Stimulated activated CD4-positive, alpha-beta T cell treated with anti-CD3 and anti-CD28 coated beads, Interleukin-12 subunit alpha, Interleukin-12 subunit beta, amount 100 ng/mL, for 48 hours (primary cell): Measurements from ENCODE around the gene CDK19.
A peak's percentile ranks its signal among the peaks of the same experiment; 100 is the strongest.

Experiments
- DNase-seq, 3 donors: peaks; one replicate each; pipeline ENCODE4 v3.0.0-alpha.2; 2020; ENCODE audit warnings: low read depth in 2 of 3, low spot score in 1 of 3

CDK19 gene

GRCh38 chr6:110705543-110705942 lies 109.7 kb downstream of the CDK19 start:
- DNase-seq = no peak

GRCh38 chr6:110703906-110704594 lies 111.2 kb downstream of the CDK19 start:
- DNase-seq = no peak

- DNase-seq = no peak
Observed at GRCh38 chr6:110703010-110703905, 112.0 kb downstream of the CDK19 start.

GRCh38 chr6:110699780-110700179 lies 115.5 kb downstream of the CDK19 start:
- DNase-seq = no peak

DNA sequence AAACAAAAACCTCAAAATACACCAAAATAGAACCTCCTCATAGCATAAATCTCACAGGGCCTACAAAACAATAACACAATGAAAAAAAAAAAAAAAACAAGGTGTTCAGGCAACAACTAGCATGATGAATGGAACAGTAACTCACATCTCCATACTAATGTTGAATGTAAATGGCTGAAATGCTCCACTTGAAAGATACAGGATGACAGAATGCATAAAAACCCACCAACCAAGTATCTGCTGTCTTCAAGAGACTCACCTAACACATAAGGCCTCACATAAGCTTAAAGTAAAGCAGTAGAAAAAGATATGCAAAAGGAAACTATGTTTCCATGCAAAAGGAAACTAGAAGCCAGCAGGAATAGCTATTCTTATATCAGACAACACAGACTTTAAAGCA lies 121.3 kb downstream of the CDK19 start:
- no peak for DNase-seq

DNA sequence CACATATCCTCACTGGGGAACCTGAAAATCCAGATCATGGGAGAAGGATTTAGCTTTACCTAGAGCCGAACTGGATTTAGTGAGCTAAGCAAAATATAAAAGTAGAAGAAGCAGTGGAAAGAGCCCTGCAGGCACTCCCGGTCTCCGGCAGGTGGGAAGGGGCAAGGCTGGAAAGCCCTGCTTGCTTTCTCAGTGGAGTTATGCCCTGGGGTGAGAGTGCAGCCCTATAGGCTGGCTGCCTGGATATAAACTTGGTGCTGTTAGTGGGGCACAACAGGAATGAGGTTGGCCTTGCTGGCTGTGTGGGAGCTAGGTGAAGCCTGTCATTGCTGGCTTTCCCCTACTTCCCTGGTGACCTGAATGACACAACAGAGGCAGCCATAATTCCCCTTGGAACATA lies 122.0 kb downstream of the CDK19 start:
- DNase-seq = no peak

DNA sequence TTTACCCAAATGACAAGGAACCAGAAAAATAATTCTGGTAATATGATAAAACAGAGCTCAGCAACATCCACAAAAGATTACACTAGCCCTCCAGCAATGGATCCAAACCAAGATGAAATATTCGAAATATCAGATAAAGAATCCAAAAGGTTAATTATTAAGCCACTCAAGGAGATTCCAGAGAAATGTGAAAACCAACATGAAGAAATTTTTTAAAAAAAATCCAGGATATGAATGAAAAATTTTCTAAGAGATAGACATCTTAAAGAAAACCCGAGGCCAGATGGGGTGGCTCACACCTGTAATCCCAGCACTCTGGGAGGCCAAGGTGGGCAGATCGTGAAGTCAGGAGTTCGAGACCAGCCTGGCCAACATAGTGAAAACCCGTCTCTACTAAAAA lies 124.4 kb downstream of the CDK19 start:
- DNase-seq = no peak

DNA sequence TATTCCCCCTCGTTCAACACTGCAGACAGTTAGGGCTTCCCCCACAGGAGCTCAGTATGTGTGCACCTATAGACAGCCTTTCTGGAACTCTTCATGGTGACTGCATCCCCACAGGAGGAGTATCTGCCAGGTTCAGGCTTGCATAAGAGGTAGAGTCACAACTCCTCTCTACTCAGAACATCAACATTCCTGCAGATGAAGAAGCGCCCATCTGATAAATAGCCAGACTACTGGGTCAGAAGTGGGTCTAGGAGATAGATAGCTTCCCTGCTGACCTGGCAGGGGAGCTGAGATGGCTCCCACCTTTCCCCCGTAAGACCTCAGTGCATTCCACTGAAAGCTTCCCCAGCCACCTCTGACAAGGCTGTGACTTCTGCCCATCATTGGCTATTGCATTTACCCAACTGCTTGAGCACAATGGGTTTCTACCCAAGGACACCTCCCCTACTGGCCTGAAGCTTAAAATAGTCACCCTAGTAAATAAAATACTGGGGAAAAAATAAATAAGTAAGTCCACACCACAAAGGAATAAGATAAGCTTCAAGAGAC lies 125.1 kb downstream of the CDK19 start:
- no peak for DNase-seq

DNA sequence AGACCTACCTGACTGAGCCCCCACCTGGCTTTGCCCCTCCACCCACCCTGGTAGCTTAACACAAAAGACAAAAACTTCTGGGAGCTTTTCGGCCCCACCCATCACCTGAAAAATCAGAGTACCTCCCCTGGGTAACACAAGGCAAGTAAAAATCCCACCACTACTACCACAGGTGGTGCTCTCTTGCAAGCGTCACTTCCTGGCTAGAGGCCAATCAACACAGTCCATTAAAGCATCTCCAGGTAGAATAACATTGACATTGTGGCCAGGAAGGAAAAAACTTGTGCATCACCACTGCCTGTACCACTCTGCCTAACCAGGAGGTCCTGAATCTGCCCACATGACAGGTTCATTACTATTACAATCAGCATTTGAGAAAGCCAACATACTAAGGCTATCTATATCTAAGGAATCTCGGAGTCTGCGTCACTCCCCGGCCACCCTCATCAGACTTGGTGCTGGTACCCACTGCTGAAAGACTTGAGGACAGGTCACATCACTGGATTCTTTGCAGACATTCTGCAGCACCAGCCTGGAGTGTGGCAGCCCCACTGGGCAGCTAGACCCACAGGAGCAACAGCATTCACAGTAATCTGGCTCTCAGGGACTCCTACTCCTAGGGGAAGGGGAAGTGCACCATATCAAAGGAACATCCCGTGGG lies 125.9 kb downstream of the CDK19 start:
- DNase-seq = no peak

- no peak for DNase-seq
Observed at GRCh38 chr6:110688661-110689268, 126.5 kb downstream of the CDK19 start.

GRCh38 chr6:110687326-110687725 lies 127.9 kb downstream of the CDK19 start:
- DNase-seq = no peak

- DNase-seq = no peak
Observed at GRCh38 chr6:110683241-110683640, 132.0 kb downstream of the CDK19 start.

GRCh38 chr6:110682460-110682853 lies 132.8 kb downstream of the CDK19 start:
- DNase-seq = peak; percentile 8 to 78 (median 42)

GRCh38 chr6:110681543-110682459 lies 133.5 kb downstream of the CDK19 start:
- DNase-seq = no peak

GRCh38 chr6:110676396-110676795 lies 138.9 kb downstream of the CDK19 start:
- no peak for DNase-seq

DNA sequence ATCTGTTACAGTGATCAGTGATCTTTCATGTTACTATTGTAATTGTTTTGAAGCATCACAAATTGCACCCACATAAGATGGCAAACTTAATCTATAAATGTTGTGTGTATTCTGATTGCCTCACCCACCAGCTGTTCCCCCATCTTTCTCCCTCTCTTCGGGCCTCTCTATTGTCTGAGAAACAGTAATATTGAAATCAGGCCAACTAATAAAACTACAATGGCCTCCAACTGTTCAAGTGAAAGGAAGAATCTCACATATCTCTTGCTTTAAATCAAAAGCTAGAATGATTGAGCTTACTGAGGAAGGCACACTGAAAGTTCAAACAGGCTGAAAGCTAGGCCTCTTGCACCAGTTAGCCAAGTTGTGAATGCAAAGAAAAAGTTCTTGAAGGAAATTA lies 141.2 kb downstream of the CDK19 start:
- DNase-seq = no peak

DNA sequence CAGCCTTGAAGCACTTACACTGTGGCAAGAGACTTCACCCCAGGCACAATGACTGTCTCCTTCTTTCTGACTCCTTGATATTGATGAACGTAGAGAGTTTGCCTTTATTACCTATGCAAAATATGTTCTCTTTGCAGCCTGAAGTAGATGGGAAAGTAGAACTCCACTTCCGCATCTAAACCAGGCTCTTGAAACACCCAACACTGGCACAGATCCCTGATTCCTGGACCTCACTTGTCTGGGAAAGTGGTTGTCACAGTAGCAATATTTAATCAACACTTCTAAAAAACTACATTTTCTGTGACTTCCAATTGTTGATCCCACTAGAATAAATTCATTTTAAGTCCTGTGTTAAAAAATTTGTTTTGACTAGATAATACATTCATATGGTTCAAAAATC lies 143.1 kb downstream of the CDK19 start:
- DNase-seq = no peak

DNA sequence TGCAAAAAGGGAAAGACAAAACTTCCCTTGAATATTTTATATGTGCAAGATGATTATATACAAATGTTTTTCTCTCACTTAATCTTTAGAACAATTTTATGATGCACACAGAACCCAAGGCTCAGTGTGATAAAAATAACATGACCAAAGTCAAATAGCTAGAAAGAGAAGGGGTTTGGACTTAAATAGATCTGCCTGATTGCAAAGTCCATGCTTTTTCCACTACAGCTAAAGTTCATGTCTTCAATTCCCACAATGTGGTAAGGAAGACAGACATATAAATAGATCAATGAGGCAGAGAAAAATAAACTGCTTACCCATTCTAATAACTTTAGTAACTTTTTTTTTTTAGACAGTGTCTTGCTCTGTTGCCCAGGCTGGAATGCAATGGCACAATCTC lies 143.8 kb downstream of the CDK19 start:
- no peak for DNase-seq

DNA sequence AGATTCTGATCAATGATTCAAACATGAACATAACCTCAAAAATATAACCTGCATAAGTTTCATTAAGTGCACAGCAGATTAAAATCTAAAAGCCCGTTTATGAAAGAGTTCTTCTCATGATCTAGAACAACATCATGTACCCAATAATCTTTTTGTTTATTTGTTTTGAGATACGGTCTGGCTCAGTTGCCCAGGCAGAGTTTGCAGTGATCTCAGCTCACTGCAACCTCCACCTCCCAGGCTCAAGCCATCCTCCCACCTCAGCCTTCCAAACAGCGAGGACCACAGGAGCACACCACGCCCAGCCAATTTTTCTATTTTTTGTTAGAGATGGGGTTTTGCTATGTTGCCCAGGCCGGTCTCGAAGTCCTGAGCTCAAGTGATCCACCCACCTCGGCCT lies 149.7 kb downstream of the CDK19 start:
- no peak for DNase-seq

DNA sequence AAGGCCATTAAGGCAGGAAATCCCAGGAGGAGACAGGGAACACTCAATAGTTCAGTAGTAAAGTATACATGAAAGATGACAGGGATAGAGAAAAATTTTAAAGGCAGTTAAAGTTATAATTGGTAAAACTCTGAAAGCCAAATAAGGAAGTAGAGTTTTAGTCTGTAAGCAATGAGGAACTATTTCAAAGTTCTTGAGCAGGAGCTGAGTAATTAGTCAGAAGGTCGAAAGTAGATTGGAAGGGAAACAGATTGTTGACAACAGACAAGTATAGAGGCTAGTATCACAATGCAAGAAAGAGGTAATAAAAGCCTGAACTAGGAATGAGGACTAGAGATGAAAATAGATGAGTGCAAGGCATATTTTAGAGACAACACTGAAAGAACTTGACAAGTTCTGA lies 150.3 kb downstream of the CDK19 start:
- no peak for DNase-seq
